Smooth muscle cell (in vitro differentiated cells): ENCODE measurements around the gene MAST4. TPM values are rescaled to one million over a fixed set of nuclear protein-coding genes. Genes with fewer than 3 reads are reported as not detected.

Experiments used
- DNase-seq: peaks from one replicate; lab custom pipeline; 2025; ENCODE audit not compliant: unreplicated experiment; lab: John Stamatoyannopoulos, UW
- H2AFZ ChIP-seq: fragments of 200-600 bp; sonication (generic); 2 replicates; pipeline ENCODE4 v1.6.0; 2016; ENCODE audit warnings: antibody characterized with exemption, low read depth, mild to moderate bottlenecking
- H3F3A ChIP-seq: fragments of 200-600 bp; sonication (generic); 2 replicates; pipeline ENCODE4 v1.6.0; 2017; ENCODE audit warnings: antibody characterized with exemption, low read depth
- H3K27ac ChIP-seq: fragments of 200-600 bp; sonication (generic); 2 replicates; pipeline ENCODE4 v1.5.1; 2016; ENCODE audit warnings: low read depth, mild to moderate bottlenecking
- H3K27me3 ChIP-seq: fragments of 200-600 bp; sonication (generic); 2 replicates; pipeline ENCODE4 v1.6.1; 2016; ENCODE audit warnings: low read depth, mild to moderate bottlenecking
- H3K36me3 ChIP-seq: fragments of 200-600 bp; sonication (generic); 2 replicates; pipeline ENCODE4 v1.5.1; 2016; ENCODE audit warnings: low read depth
- H3K4me1 ChIP-seq: fragments of 200-600 bp; sonication (generic); 2 replicates; pipeline ENCODE4 v1.5.1; 2016; ENCODE audit warnings: low read depth
- H3K4me2 ChIP-seq: fragments of 200-600 bp; sonication (generic); 2 replicates; pipeline ENCODE4 v1.6.0; 2016; ENCODE audit warnings: mild to moderate bottlenecking
- H3K4me3 ChIP-seq: fragments of 200-600 bp; sonication (generic); 2 replicates; pipeline ENCODE4 v1.5.1; 2016; ENCODE audit warnings: mild to moderate bottlenecking
- H3K79me2 ChIP-seq: fragments of 200-600 bp; sonication (generic); 2 replicates; pipeline ENCODE4 v1.6.0; 2016; ENCODE audit warnings: low read depth, mild to moderate bottlenecking
- H3K9ac ChIP-seq: fragments of 200-600 bp; sonication (generic); 2 replicates; pipeline ENCODE4 v1.6.0; 2016; ENCODE audit warnings: low read depth
- H3K9me3 ChIP-seq: fragments of 200-600 bp; sonication (generic); replicated peaks from 2 replicates; pipeline ENCODE4 v1.5.1; 2016; ENCODE audit warnings: low read depth
- H4K20me1 ChIP-seq: fragments of 200-600 bp; sonication (generic); 2 replicates; pipeline ENCODE4 v1.6.0; 2016; ENCODE audit warnings: low read depth
- CTCF ChIP-seq: fragments of 200-600 bp; sonication (generic); IDR thresholded peaks from 2 replicates; pipeline ENCODE4 v1.5.1; 2017; ENCODE audit warnings: borderline replicate concordance, mild to moderate bottlenecking, antibody characterized with exemption; ENCODE audit not compliant: insufficient read depth, poor library complexity, severe bottlenecking
- WGBS: methylation state at CpG from one replicate; pipeline ENCODE4 v1.1.7; 2016; ENCODE audit warnings: low lambda C conversion rate; 5-methylcytosine and 5-hydroxymethylcytosine counted together
- polyA plus RNA-seq: library from polyadenylated mRNA; unstranded; fragments of >200 nt; fragmentation: Nextera tagmentation; extraction: Ambion mirVana; gene quantifications from 2 replicates; pipeline ENCODE4 v1.2.1, GENCODE V29; 2016
- total RNA-seq: library from RNA; depleted of rRNA; stranded (reverse); fragments of >200 nt; gene quantifications from 2 replicates; pipeline ENCODE4 v1.2.3, GENCODE V29; 2014

MAST4 gene
- total and polyA plus RNA-seq, 2 experiments from 2014 or later = 6.3 to 24.0 TPM

GRCh38 chr5:66875315-66875714 lies 279.1 kb downstream of the MAST4 start:
- Histone ChIP-seq H3K36me3 (no peaks in the 10 kb centered on the region), H3K4me2 (no peak overlapping the region), H3K9me3 (no peaks in the 10 kb centered on the region), H3F3A (no peaks in the 10 kb centered on the region), H2AFZ (no peak overlapping the region), H3K79me2 (no peaks in the 10 kb centered on the region), H3K27me3 (no peaks in the 10 kb centered on the region), H3K9ac (no peak overlapping the region), H4K20me1 (no peaks in the 10 kb centered on the region), H3K27ac (no peak overlapping the region), H3K4me1 (peaks cover 18% of the 10 kb centered on the region), H3K4me3 (no peak overlapping the region)
- no peak for TF ChIP-seq CTCF
- DNase-seq = no peak

- WGBS = 88% methylated on average over 6 of the region's 6 CpGs
- Histone ChIP-seq H3K4me1 (peaks cover 18% of the 10 kb centered on the region), H3K4me3 (no peak overlapping the region), H3K27ac (no peak overlapping the region), H2AFZ (no peak overlapping the region), H3K79me2 (no peaks in the 10 kb centered on the region), H3F3A (no peaks in the 10 kb centered on the region), H4K20me1 (no peaks in the 10 kb centered on the region), H3K36me3 (no peaks in the 10 kb centered on the region), H3K27me3 (no peaks in the 10 kb centered on the region), H3K4me2 (no peak overlapping the region), H3K9me3 (no peaks in the 10 kb centered on the region), H3K9ac (no peak overlapping the region)
- no peak for TF ChIP-seq CTCF
- DNase-seq = no peak
Observed at GRCh38 chr5:66876266-66876807, 280.1 kb downstream of the MAST4 start.

- H3K9me3 ChIP-seq = no peaks in the 10 kb centered on the region
- 53% methylated on average over 3 of the region's 3 CpGs for WGBS
- no peak for DNase-seq
- H3K79me2 ChIP-seq = no peaks in the 10 kb centered on the region
- no peaks in the 10 kb centered on the region for H3K27me3 ChIP-seq
- no peaks in the 10 kb centered on the region for H3K36me3 ChIP-seq
- H2AFZ ChIP-seq = no peak overlapping the region
- H3K4me2 ChIP-seq = no peak overlapping the region
- peaks cover 15% of the 10 kb centered on the region for H3K4me1 ChIP-seq
- H3K9ac ChIP-seq = no peak overlapping the region
- no peak for TF ChIP-seq CTCF
- H3K4me3 ChIP-seq = no peak overlapping the region
- no peaks in the 10 kb centered on the region for H3F3A ChIP-seq
- H4K20me1 ChIP-seq = no peaks in the 10 kb centered on the region
- H3K27ac ChIP-seq = no peak overlapping the region
Observed at GRCh38 chr5:66877843-66878242, 281.6 kb downstream of the MAST4 start.

- Histone ChIP-seq H3K9me3 (no peaks in the 10 kb centered on the region), H3F3A (no peaks in the 10 kb centered on the region), H4K20me1 (no peaks in the 10 kb centered on the region), H3K27ac (no peak overlapping the region), H3K36me3 (no peaks in the 10 kb centered on the region), H2AFZ (no peak overlapping the region), H3K4me2 (no peak overlapping the region), H3K4me1 (no peaks in the 10 kb centered on the region), H3K27me3 (no peaks in the 10 kb centered on the region), H3K9ac (no peak overlapping the region), H3K4me3 (no peak overlapping the region), H3K79me2 (no peaks in the 10 kb centered on the region)
- DNase-seq = no peak
- no peak for TF ChIP-seq CTCF
- 79% methylated on average over 3 of the region's 3 CpGs for WGBS
Observed at GRCh38 chr5:66880401-66880800, 284.2 kb downstream of the MAST4 start.
